Endothelial cell of umbilical vein (primary cell): ENCODE measurements around the gene IQCC. TPM values are rescaled to one million over a fixed set of nuclear protein-coding genes. Genes with fewer than 3 reads are reported as not detected.

ENCODE experiments used
- BruUV-seq: library from RNA; stranded (reverse); fragments of 400-500 nt; replicated peaks from 2 replicates; lab custom pipeline; 2021; lab: Mats Ljungman, UMichigan
- CTCF ChIA-PET: fragments of 300-600, 350-600 bp; sonication (Branson Sonifier 250); formaldehyde crosslinking; loops from one replicate; lab custom pipeline; 2021; ENCODE audit warnings: antibody characterized with exemption, inconsistent platforms; lab: Charles Lee
- POLR2A ChIA-PET: fragments of 300-600, 350-600 bp; sonication (Branson Sonifier 250); formaldehyde crosslinking; loops from one replicate; lab custom pipeline; 2021; ENCODE audit warnings: antibody characterized with exemption, inconsistent platforms; lab: Charles Lee
- DNase-seq: peaks from one replicate; pipeline ENCODE4 v3.0.0-alpha.2; 2011; ENCODE audit warnings: low read depth, low spot score
- FAIRE-seq: peaks from 2 replicates; lab custom pipeline; 2011; peaks lifted over from hg19 to GRCh38; lab: Jason Lieb, UNC
- H2AFZ ChIP-seq: 2 replicates; pipeline ENCODE4 v1.6.0; 2012; ENCODE audit warnings: low read depth, low read length, control low read depth, inconsistent platforms
- H3K27ac ChIP-seq: 2 replicates; pipeline ENCODE4 v1.5.1; 2011; ENCODE audit warnings: low read depth, mild to moderate bottlenecking, control low read depth, low read length, moderate library complexity; ENCODE audit not compliant: insufficient read depth
- H3K27me3 ChIP-seq, 2 experiments: 2 replicates each; pipeline versions ENCODE4 v1.6.0 to v1.6.1; 2011; ENCODE audit warnings: low read length in 2 of 2, mixed read lengths in 1 of 2; ENCODE audit not compliant: control insufficient read depth in 2 of 2, insufficient read depth in 2 of 2
- H3K36me3 ChIP-seq, 2 experiments: 2 replicates in 1 of 2; 3 replicates in 1 of 2; pipeline ENCODE4 v1.5.1; 2011; ENCODE audit warnings: low read length in 2 of 2, mild to moderate bottlenecking in 1 of 2, moderate library complexity in 1 of 2; ENCODE audit not compliant: control insufficient read depth in 2 of 2, insufficient read depth in 2 of 2; ENCODE audit errors: extremely low read depth in 1 of 2
- H3K4me1 ChIP-seq: 3 replicates; pipeline ENCODE4 v1.5.1; 2011; ENCODE audit warnings: mild to moderate bottlenecking, low read length; ENCODE audit not compliant: control insufficient read depth, insufficient read depth; ENCODE audit errors: extremely low read depth
- H3K4me2 ChIP-seq: 2 replicates; pipeline ENCODE4 v1.6.1; 2011; ENCODE audit warnings: low read length, control low read depth, mixed read lengths; ENCODE audit not compliant: insufficient read depth
- H3K4me3 ChIP-seq, 3 experiments: fragments of 200-600 bp in 1 of 3; sonication (generic), shearing (Covaris generic) in 1 of 3; replicated peaks in 1 of 3; 2 replicates each; pipeline ENCODE4 v1.5.1; 2011 to 2016; ENCODE audit warnings: control low read depth in 3 of 3, low read length in 3 of 3, mild to moderate bottlenecking in 2 of 3, inconsistent platforms in 1 of 3, low read depth in 1 of 3, moderate library complexity in 1 of 3; ENCODE audit not compliant: insufficient read depth in 1 of 3
- H3K79me2 ChIP-seq: 2 replicates; pipeline ENCODE4 v1.6.0; 2012; ENCODE audit warnings: low read length, inconsistent platforms; ENCODE audit not compliant: control insufficient read depth, insufficient read depth
- H3K9ac ChIP-seq: replicated peaks from 2 replicates; pipeline ENCODE3; 2011; ENCODE audit warnings: low read length, control low read depth; ENCODE audit not compliant: insufficient read depth; ENCODE audit errors: extremely low read depth
- H3K9me1 ChIP-seq: replicated peaks from 3 replicates; pipeline ENCODE4 v1.6.0; 2011; ENCODE audit warnings: mild to moderate bottlenecking, low read length; ENCODE audit not compliant: control insufficient read depth, insufficient read depth; ENCODE audit errors: extremely low read depth
- H3K9me3 ChIP-seq: replicated peaks from 2 replicates; pipeline ENCODE4 v1.5.1; 2012; ENCODE audit warnings: low read length, inconsistent platforms; ENCODE audit not compliant: control insufficient read depth, insufficient read depth
- H4K20me1 ChIP-seq: replicated peaks from 2 replicates; pipeline ENCODE3; 2011; ENCODE audit warnings: mild to moderate bottlenecking, low read length; ENCODE audit not compliant: control insufficient read depth, insufficient read depth; ENCODE audit errors: extremely low read depth
- CTCF ChIP-seq, 2 donors: IDR thresholded peaks; 1 replicate in 1 of 2; 2 replicates in 1 of 2; pipeline ENCODE4 v1.5.1; 2011; ENCODE audit warnings: low read length in 2 of 2, mild to moderate bottlenecking in 2 of 2, moderate library complexity in 2 of 2, control low read depth in 1 of 2, inconsistent platforms in 1 of 2, low read depth in 1 of 2; ENCODE audit not compliant: insufficient read depth in 1 of 2; ENCODE audit errors: extremely low read depth in 1 of 2
- EZH2 ChIP-seq: IDR thresholded peaks from 2 replicates; pipeline ENCODE4 v1.6.1; 2012; ENCODE audit warnings: borderline replicate concordance, low read depth, mild to moderate bottlenecking, moderate library complexity, low read length, inconsistent platforms; ENCODE audit not compliant: severe bottlenecking
- FOS ChIP-seq: IDR thresholded peaks from 2 replicates; pipeline ENCODE4 v1.6.1; 2011; ENCODE audit warnings: mild to moderate bottlenecking, low read length, moderate library complexity, borderline replicate concordance; ENCODE audit not compliant: insufficient read depth
- GATA2 ChIP-seq: IDR thresholded peaks from 2 replicates; pipeline ENCODE4 v1.7.0; 2011; ENCODE audit warnings: low read depth, mild to moderate bottlenecking, moderate library complexity, mixed read lengths, low read length; ENCODE audit not compliant: insufficient read length, insufficient read depth
- JUN ChIP-seq: IDR thresholded peaks from 2 replicates; pipeline ENCODE4 v1.6.1; 2011; ENCODE audit warnings: borderline replicate concordance, low read depth; ENCODE audit not compliant: insufficient read length, insufficient read depth
- MAX ChIP-seq: IDR thresholded peaks from 2 replicates; pipeline ENCODE4 v1.6.1; 2011; ENCODE audit not compliant: insufficient read depth, insufficient read length
- MYC ChIP-seq: IDR thresholded peaks from one replicate; pipeline ENCODE4 v1.6.1; 2011; ENCODE audit warnings: mild to moderate bottlenecking, low read depth, low read length
- POLR2A ChIP-seq: IDR thresholded peaks from 2 replicates; pipeline ENCODE4 v1.6.1; 2012; ENCODE audit warnings: low read depth, mild to moderate bottlenecking, control low read depth, low read length
- POLR2AphosphoS5 ChIP-seq: IDR thresholded peaks from 2 replicates; pipeline ENCODE4 v1.6.1; 2012; ENCODE audit warnings: low read depth, mild to moderate bottlenecking, control low read depth, low read length, moderate library complexity; ENCODE audit not compliant: insufficient read depth
- dilution Hi-C: fragments of 300-500 bp; cut with MboI; formaldehyde crosslinking; loops from one replicate; pipeline ENCODE4 v1.15.0; 2019; ENCODE audit warnings: low sequenced_read_pairs; ENCODE audit not compliant: extremely low pct_ligation_motif_present
- intact Hi-C: fragments of 100-400 bp; cut with micrococcal nuclease; formaldehyde crosslinking; loops from one replicate; pipeline ENCODE4 v1.10.0; 2022
- polyA plus RNA-seq, 4 experiments: library from polyadenylated mRNA; depleted of rRNA in 3 of 4; stranded (reverse) in 3 of 4; unstranded in 1 of 4; fragments of >200 nt; gene quantifications; 2 replicates each; pipeline versions ENCODE4 v1.2.1 to v1.2.3, GENCODE V29; 2011 to 2012; ENCODE audit warnings: missing spikeins in 1 of 4
- total RNA-seq: library from RNA; stranded (reverse); gene quantifications from 2 replicates; pipeline ENCODE4 v1.2.3, GENCODE V29; 2021

IQCC gene
- total and polyA plus RNA-seq, 2 donors (not counting 3 experiments of a cell fraction or from before 2014, with no cell fraction given), result 1.1 to 1.8 TPM

- Histone ChIP-seq H3K36me3 (peaks cover 13 to 30% of the 10 kb centered on the region in 2 experiments), H2AFZ (no peak overlapping the region), H3K4me2 (no peak overlapping the region), H3K4me3 (no peak overlapping the region), H3K9me1 (no peaks in the 10 kb centered on the region), H3K9me3 (no peaks in the 10 kb centered on the region), H4K20me1 (no peaks in the 10 kb centered on the region), H3K4me1 (peaks cover 4% of the 10 kb centered on the region), H3K79me2 (peaks cover 8% of the 10 kb centered on the region), H3K27ac (no peak overlapping the region), H3K27me3 (no peaks in the 10 kb centered on the region), H3K9ac (no peak overlapping the region)
- TF ChIP-seq MYC (no peak), FOS (no peak), CTCF (IDR thresholded peaks at IDR 0.05; ENCODE audit: extremely low read depth in 1 of 2, insufficient read depth in 1 of 2, low read depth in 1 of 2, low read length in 2 of 2) (no peak), EZH2 (no peak), GATA2 (no peak), MAX (no peak), JUN (no peak), POLR2A (no peak), POLR2AphosphoS5 (no peak)
- FAIRE-seq (no peak), DNase-seq (no peak)
- intact Hi-C loops, result no loop called here
- dilution Hi-C loops, result no loop called here
- POLR2A ChIA-PET, result no interaction called here
- no TSS peak for BruUV-seq
- CTCF ChIA-PET, result interaction anchor here (1.5 to 3.2 kb wide), 3 partner anchors 13 to 88 kb away, joined by 7 to 13 read pairs (median 7); no protein-coding TSS in a partner anchor
Observed at GRCh38 chr1:32228771-32229170, 23.3 kb downstream of the IQCC start.
